SK-N-SH treated with all-trans-retinoic acid at 6 μM for 48 hours (cell line): Measurements from ENCODE around the gene STIM2.

ENCODE experiments used
- ATAC-seq: fragments of 200-7000 bp; cut with Tn5 transposase; 3 replicates; pipeline ENCODE4 v1.9.1; 2020; ENCODE audit warnings: mild to moderate bottlenecking, moderate library complexity
- ARNTL ChIP-seq: fragments of 450-650 bp; formaldehyde crosslinking; IDR thresholded peaks from 2 replicates; pipeline ENCODE4 v1.5.0; 2020; ENCODE audit warnings: low read depth, mild to moderate bottlenecking, moderate library complexity, borderline replicate concordance
- BACH2 ChIP-seq: fragments of 250-450 bp; sonication (Bioruptor Pico); IDR thresholded peaks from 2 replicates; pipeline ENCODE4 v1.9.0; 2021; ENCODE audit warnings: mild to moderate bottlenecking, borderline replicate concordance
- CREB5 ChIP-seq: fragments of 250-450 bp; sonication (Bioruptor Pico); IDR thresholded peaks from 2 replicates; pipeline ENCODE4 v1.5.1; 2020; ENCODE audit warnings: low read depth, mild to moderate bottlenecking, moderate library complexity
- CSDC2 ChIP-seq: fragments of 250-450 bp; sonication (Bioruptor Pico); IDR thresholded peaks from 2 replicates; pipeline ENCODE4 v1.5.0; 2020; ENCODE audit warnings: mild to moderate bottlenecking, moderate library complexity
- CSRNP3 ChIP-seq: fragments of 250-450 bp; sonication (Bioruptor Pico); IDR thresholded peaks from 2 replicates; pipeline ENCODE4 v1.5.1; 2021; ENCODE audit warnings: mild to moderate bottlenecking, moderate library complexity
- GLIS3 ChIP-seq: fragments of 250-450 bp; sonication (Bioruptor Pico); IDR thresholded peaks from 2 replicates; pipeline ENCODE4 v1.5.0; 2020; ENCODE audit warnings: mild to moderate bottlenecking, moderate library complexity
- ISL1 ChIP-seq: fragments of 250-450 bp; sonication (Bioruptor Pico); IDR thresholded peaks from 2 replicates; pipeline ENCODE4 v2.1.2; 2022; ENCODE audit warnings: mild to moderate bottlenecking, moderate library complexity
- OSR1 ChIP-seq: fragments of 250-450 bp; sonication (Bioruptor Pico); IDR thresholded peaks from 2 replicates; pipeline ENCODE4 v1.8.0; 2022; ENCODE audit warnings: moderate library complexity, mild to moderate bottlenecking, inconsistent platforms
- PPARA ChIP-seq: fragments of 250-450 bp; sonication (Bioruptor Pico); IDR thresholded peaks from 2 replicates; pipeline ENCODE4 v1.5.0; 2020; ENCODE audit warnings: mild to moderate bottlenecking, borderline replicate concordance
- RARB ChIP-seq: fragments of 250-450 bp; sonication (Bioruptor Pico); IDR thresholded peaks from 2 replicates; pipeline ENCODE4 v1.8.0; 2021; ENCODE audit warnings: mild to moderate bottlenecking, moderate library complexity
- SNAI2 ChIP-seq: fragments of 250-450 bp; sonication (Bioruptor Pico); IDR thresholded peaks from 2 replicates; pipeline ENCODE4 v1.5.0; 2020; ENCODE audit warnings: mild to moderate bottlenecking, moderate library complexity
- TCF4 ChIP-seq: fragments of 250-450 bp; sonication (Bioruptor Pico); IDR thresholded peaks from 2 replicates; pipeline ENCODE4 v1.8.0; 2021; ENCODE audit warnings: mild to moderate bottlenecking, moderate library complexity, borderline replicate concordance
- TOX ChIP-seq: fragments of 250-450 bp; sonication (Bioruptor Pico); IDR thresholded peaks from 2 replicates; pipeline ENCODE4 v1.8.0; 2021; ENCODE audit warnings: mild to moderate bottlenecking, moderate library complexity, borderline replicate concordance
- TSHZ2 ChIP-seq: fragments of 250-450 bp; sonication (Bioruptor Pico); IDR thresholded peaks from 2 replicates; pipeline ENCODE4 v1.5.0; 2020; ENCODE audit warnings: mild to moderate bottlenecking, moderate library complexity
- ZFP3 ChIP-seq: fragments of 250-450 bp; sonication (Bioruptor Pico); IDR thresholded peaks from 2 replicates; pipeline ENCODE4 v1.5.0; 2020; ENCODE audit warnings: mild to moderate bottlenecking, moderate library complexity
- ZFP30 ChIP-seq: fragments of 450-650 bp; formaldehyde crosslinking; IDR thresholded peaks from 2 replicates; pipeline ENCODE4 v1.5.0; 2022; ENCODE audit warnings: mild to moderate bottlenecking, moderate library complexity
- ZNF565 ChIP-seq: fragments of 450-650 bp; formaldehyde crosslinking; conservative IDR thresholded peaks from 2 replicates; pipeline ENCODE4 v1.5.0; 2020; ENCODE audit warnings: low read depth, mild to moderate bottlenecking, moderate library complexity
- ZNF70 ChIP-seq: fragments of 450-650 bp; formaldehyde crosslinking; IDR thresholded peaks from 2 replicates; pipeline ENCODE4 v1.5.0; 2020; ENCODE audit warnings: mild to moderate bottlenecking, moderate library complexity
- ZNF8 ChIP-seq: fragments of 450-650 bp; formaldehyde crosslinking; IDR thresholded peaks from 2 replicates; pipeline ENCODE4 v1.5.0; 2020; ENCODE audit warnings: mild to moderate bottlenecking, moderate library complexity
- TF ChIP-seq, protein P1 (sequence below): fragments of 250-450 bp; sonication (Bioruptor Pico); IDR thresholded peaks from 2 replicates; pipeline ENCODE4 v1.8.0; 2020; ENCODE audit warnings: mild to moderate bottlenecking, moderate library complexity, borderline replicate concordance
- TF ChIP-seq, protein P2 (sequence below): fragments of 250-450 bp; sonication (Bioruptor Pico); IDR thresholded peaks from 2 replicates; pipeline ENCODE4 v1.8.0; 2021; ENCODE audit warnings: low read depth, mild to moderate bottlenecking, moderate library complexity, borderline replicate concordance

STIM2 gene

DNA sequence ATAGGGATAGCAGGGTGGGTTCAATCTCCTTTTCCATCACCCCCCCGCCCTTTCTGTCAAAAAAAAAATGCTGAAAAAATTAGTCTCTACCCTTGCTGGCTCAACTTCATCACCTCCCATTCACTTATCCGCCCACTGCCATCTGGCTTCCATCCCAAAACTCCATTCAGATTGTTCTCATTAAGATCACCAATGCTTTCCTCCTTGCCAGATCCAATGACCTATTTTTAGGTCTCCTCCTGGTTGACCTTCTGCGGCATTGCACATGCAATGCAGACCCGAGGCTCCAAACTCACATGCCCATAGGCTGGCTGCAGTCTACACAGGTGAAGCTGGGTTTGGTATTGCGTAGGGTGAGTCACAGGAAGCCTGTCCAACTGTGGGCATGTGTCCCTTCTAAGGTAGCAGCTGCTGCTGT, 21.1 kb upstream of the STIM2 start (continued):
- TF ChIP-seq, protein P1, sequence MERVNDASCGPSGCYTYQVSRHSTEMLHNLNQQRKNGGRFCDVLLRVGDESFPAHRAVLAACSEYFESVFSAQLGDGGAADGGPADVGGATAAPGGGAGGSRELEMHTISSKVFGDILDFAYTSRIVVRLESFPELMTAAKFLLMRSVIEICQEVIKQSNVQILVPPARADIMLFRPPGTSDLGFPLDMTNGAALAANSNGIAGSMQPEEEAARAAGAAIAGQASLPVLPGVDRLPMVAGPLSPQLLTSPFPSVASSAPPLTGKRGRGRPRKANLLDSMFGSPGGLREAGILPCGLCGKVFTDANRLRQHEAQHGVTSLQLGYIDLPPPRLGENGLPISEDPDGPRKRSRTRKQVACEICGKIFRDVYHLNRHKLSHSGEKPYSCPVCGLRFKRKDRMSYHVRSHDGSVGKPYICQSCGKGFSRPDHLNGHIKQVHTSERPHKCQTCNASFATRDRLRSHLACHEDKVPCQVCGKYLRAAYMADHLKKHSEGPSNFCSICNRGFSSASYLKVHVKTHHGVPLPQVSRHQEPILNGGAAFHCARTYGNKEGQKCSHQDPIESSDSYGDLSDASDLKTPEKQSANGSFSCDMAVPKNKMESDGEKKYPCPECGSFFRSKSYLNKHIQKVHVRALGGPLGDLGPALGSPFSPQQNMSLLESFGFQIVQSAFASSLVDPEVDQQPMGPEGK (CRISPR knock-in tag), result no peak
- TF ChIP-seq SNAI2, result peak; percentile 72; the same call in 1 of the 2 replicates
- TF ChIP-seq GLIS3 (CRISPR knock-in tag), result no peak

DNA sequence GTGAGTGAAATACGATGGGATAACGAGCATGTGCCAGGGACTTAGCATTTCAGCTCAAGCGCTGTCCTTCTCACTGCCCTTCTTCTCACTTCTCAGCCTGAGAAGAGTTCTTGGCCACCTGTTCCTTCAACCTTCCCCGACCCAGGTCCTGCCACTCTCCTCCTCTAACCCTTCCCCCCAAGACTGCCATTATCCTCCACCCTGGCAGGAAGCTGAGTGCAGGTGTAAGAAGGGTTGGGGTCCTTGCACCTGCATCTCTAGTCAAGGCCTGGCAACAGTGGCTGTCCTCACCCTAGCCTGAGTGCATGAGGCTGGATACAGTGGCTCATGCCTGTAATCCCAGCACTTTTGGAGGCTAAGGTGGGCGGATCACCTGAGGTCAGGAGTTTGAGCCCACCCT, 19.9 kb upstream of the STIM2 start:
- no peak for ATAC-seq
- TF ChIP-seq SNAI2, result no peak
- TF ChIP-seq, protein P2, sequence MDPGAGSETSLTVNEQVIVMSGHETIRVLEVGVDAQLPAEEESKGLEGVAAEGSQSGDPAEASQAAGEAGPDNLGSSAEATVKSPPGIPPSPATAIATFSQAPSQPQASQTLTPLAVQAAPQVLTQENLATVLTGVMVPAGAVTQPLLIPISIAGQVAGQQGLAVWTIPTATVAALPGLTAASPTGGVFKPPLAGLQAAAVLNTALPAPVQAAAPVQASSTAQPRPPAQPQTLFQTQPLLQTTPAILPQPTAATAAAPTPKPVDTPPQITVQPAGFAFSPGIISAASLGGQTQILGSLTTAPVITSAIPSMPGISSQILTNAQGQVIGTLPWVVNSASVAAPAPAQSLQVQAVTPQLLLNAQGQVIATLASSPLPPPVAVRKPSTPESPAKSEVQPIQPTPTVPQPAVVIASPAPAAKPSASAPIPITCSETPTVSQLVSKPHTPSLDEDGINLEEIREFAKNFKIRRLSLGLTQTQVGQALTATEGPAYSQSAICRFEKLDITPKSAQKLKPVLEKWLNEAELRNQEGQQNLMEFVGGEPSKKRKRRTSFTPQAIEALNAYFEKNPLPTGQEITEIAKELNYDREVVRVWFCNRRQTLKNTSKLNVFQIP (CRISPR knock-in tag), result no peak
- TF ChIP-seq ARNTL (CRISPR knock-in tag), result no peak
- TF ChIP-seq CSRNP3 (CRISPR knock-in tag), result no peak
- TF ChIP-seq RARB (CRISPR knock-in tag), result no peak

DNA sequence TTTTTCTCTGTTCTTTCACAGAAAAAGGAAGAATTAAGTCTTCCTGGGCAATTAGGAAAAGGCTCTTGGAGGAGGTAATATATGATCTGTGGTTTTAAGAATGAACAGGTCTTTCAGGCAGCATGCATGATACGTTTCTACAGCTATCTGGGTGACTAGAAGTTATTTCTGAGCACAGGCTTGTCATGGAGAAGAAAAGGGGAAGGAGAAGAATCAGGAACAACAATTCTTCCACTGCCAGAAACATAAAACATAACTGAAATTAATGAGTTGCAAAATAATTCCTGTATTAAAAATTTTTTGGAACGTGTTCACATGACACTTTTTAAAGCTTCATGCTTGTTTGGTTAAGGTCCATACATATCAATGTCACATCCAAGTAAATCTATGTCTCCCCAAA, 17.7 kb upstream of the STIM2 start:
- no peak for ATAC-seq
- TF ChIP-seq, protein P2 (CRISPR knock-in tag), result no peak
- TF ChIP-seq ZFP30, result no peak
- no peak for TF ChIP-seq ZNF8 (CRISPR knock-in tag)
- no peak for TF ChIP-seq PPARA (CRISPR knock-in tag)
- TF ChIP-seq GLIS3 (CRISPR knock-in tag), result no peak
- no peak for TF ChIP-seq BACH2 (CRISPR knock-in tag)
- no peak for TF ChIP-seq CREB5
- no peak for TF ChIP-seq ZNF70 (CRISPR knock-in tag)
- TF ChIP-seq CSDC2 (CRISPR knock-in tag), result no peak
- no peak for TF ChIP-seq ZFP3 (CRISPR knock-in tag)
- TF ChIP-seq CSRNP3 (CRISPR knock-in tag), result no peak
- no peak for TF ChIP-seq TCF4 (CRISPR knock-in tag)
- no peak for TF ChIP-seq ZNF565 (CRISPR knock-in tag)
- TF ChIP-seq, protein P1 (CRISPR knock-in tag), result no peak
- no peak for TF ChIP-seq OSR1 (CRISPR knock-in tag)
- no peak for TF ChIP-seq ARNTL (CRISPR knock-in tag)
- no peak for TF ChIP-seq TSHZ2
- no peak for TF ChIP-seq TOX (CRISPR knock-in tag)
- TF ChIP-seq ISL1 (CRISPR knock-in tag), result no peak
- TF ChIP-seq RARB (CRISPR knock-in tag), result no peak
